Measurements from ENCODE around the gene HEATR5A. TPM values are rescaled to one million over a fixed set of nuclear protein-coding genes. Genes with fewer than 3 reads are reported as not detected.

Gene HEATR5A
- polyA plus RNA-seq, 1 donor (not counting 4 experiments of a cell fraction or from before 2014, with no cell fraction given), result 16.7 TPM

DNA sequence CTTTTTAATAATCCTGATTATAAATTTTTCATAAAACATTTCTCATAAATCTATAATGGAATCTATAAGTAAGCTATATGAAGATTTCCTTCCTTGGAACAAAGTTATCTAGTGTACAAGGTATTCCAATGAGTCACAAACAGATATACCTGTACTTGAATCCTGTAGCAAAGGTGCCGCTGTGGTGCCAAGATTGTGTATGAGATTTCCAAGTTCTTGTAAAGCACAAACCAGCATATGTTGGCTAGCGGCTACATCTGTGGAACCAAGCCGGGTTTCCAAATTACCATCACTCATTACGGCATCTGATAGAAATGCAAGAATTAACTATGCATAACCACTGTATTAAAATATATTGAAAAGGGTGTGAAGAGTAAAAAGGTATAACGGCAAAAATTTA, 34.1 kb downstream of the HEATR5A start:
- no peak overlapping the region for H3K4me3 ChIP-seq (ENCODE audit: control insufficient read depth in 2 of 3, extremely low read depth in 1 of 3, insufficient read depth in 2 of 3, low read depth in 1 of 3, low read length in 3 of 3)
- H3K9ac ChIP-seq (ENCODE audit: control insufficient read depth, extremely low read depth, insufficient read depth, low read length), result no peak overlapping the region
- DNase-seq (ENCODE audit: low read depth, low spot score) (no peak), FAIRE-seq (no peak)
- H3K9me3 ChIP-seq (ENCODE audit: control insufficient read depth, low read depth, low read length), result no peaks in the 10 kb centered on the region
- H3K4me1 ChIP-seq (ENCODE audit: control insufficient read depth, extremely low read depth, insufficient read depth, low read length), result no peaks in the 10 kb centered on the region
- no peaks in the 10 kb centered on the region for H3K9me1 ChIP-seq (ENCODE audit: control insufficient read depth, extremely low read depth, insufficient read depth, low read length)
- no peaks in the 10 kb centered on the region for H3K79me2 ChIP-seq (ENCODE audit: control insufficient read depth, insufficient read depth, low read length)
- H2AFZ ChIP-seq (ENCODE audit: control insufficient read depth, low read length), result no peak overlapping the region
- H3K4me2 ChIP-seq (ENCODE audit: control insufficient read depth, extremely low read depth, insufficient read depth, low read depth, low read length), result no peak overlapping the region
- dilution Hi-C loops (cut with MboI; ENCODE audit: extremely low pct_ligation_motif_present, low sequenced_read_pairs), result no loop called here
- no peak overlapping the region for H3K27ac ChIP-seq (ENCODE audit: control insufficient read depth, insufficient read depth, low read length)
- no peak for TF ChIP-seq EZH2 (IDR thresholded peaks at IDR 0.05; ENCODE audit: low read length)
- TF ChIP-seq CTCF (optimal IDR thresholded peaks at IDR 0.05 in 1 of 3, IDR thresholded peaks at IDR 0.05 in 1 of 3, conservative IDR thresholded peaks at IDR 0.05 in 1 of 3; ENCODE audit: extremely low read depth in 1 of 3, insufficient read depth in 2 of 3, low read length in 3 of 3), result no peak
- no peaks in the 10 kb centered on the region for H4K20me1 ChIP-seq (ENCODE audit: control insufficient read depth, extremely low read depth, insufficient read depth, low read length)
- no peaks in the 10 kb centered on the region for H3K27me3 ChIP-seq (ENCODE audit: control insufficient read depth, extremely low read depth, insufficient read depth, low read length)
- peaks cover 2 to 4% of the 10 kb centered on the region in 2 experiments for H3K36me3 ChIP-seq (ENCODE audit: control insufficient read depth in 2 of 2, extremely low read depth in 1 of 2, insufficient read depth in 2 of 2, low read length in 2 of 2)

DNA sequence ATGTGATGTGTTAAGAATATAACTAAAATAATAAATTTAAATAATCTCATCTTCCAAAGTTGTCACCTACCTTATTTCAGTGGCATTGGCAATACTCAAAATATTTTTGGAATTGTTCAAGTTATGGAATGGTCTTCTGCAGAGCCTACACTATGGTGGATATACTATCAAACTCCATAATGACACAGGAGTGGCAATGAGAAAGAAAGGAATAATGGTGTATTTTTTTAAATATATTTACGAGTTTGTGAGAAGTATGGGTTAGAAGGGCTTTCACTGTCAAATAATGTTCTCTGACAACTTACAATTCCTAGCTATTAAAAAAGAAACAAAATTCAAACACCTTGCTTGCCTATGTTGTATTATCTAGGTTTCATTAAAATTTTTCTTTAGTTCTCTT, 38.1 kb downstream of the HEATR5A start:
- DNase-seq (ENCODE audit: low read depth, low spot score), result no peak
- Histone ChIP-seq H4K20me1 (ENCODE audit: control insufficient read depth, extremely low read depth, insufficient read depth, low read length) (no peaks in the 10 kb centered on the region), H3K4me1 (ENCODE audit: control insufficient read depth, extremely low read depth, insufficient read depth, low read length) (no peaks in the 10 kb centered on the region), H3K9ac (ENCODE audit: control insufficient read depth, extremely low read depth, insufficient read depth, low read length) (no peak overlapping the region), H3K4me3 (ENCODE audit: control insufficient read depth in 2 of 3, extremely low read depth in 1 of 3, insufficient read depth in 2 of 3, low read depth in 1 of 3, low read length in 3 of 3) (no peak overlapping the region), H3K79me2 (ENCODE audit: control insufficient read depth, insufficient read depth, low read length) (no peaks in the 10 kb centered on the region), H3K4me2 (ENCODE audit: control insufficient read depth, extremely low read depth, insufficient read depth, low read depth, low read length) (no peak overlapping the region), H3K9me1 (ENCODE audit: control insufficient read depth, extremely low read depth, insufficient read depth, low read length) (no peaks in the 10 kb centered on the region), H3K9me3 (ENCODE audit: control insufficient read depth, low read depth, low read length) (no peaks in the 10 kb centered on the region), H3K36me3 (ENCODE audit: control insufficient read depth in 2 of 2, extremely low read depth in 1 of 2, insufficient read depth in 2 of 2, low read length in 2 of 2) (peaks cover 2 to 4% of the 10 kb centered on the region in 2 experiments), H3K27me3 (ENCODE audit: control insufficient read depth, extremely low read depth, insufficient read depth, low read length) (no peaks in the 10 kb centered on the region), H2AFZ (ENCODE audit: control insufficient read depth, low read length) (no peak overlapping the region), H3K27ac (ENCODE audit: control insufficient read depth, insufficient read depth, low read length) (no peak overlapping the region)
- dilution Hi-C loops (cut with MboI; ENCODE audit: extremely low pct_ligation_motif_present, low sequenced_read_pairs), result no loop called here
- TF ChIP-seq EZH2 (IDR thresholded peaks at IDR 0.05; ENCODE audit: low read length), result no peak
- no peak for TF ChIP-seq CTCF (optimal IDR thresholded peaks at IDR 0.05 in 1 of 3, IDR thresholded peaks at IDR 0.05 in 1 of 3, conservative IDR thresholded peaks at IDR 0.05 in 1 of 3; ENCODE audit: extremely low read depth in 1 of 3, insufficient read depth in 2 of 3, low read length in 3 of 3)
- FAIRE-seq, result no peak

Measured in keratinocyte (primary cell).